CD4-positive, alpha-beta memory T cell (primary cell): ENCODE data around the gene FZD4. TPM values are rescaled to one million over a fixed set of nuclear protein-coding genes. Genes with fewer than 3 reads are reported as not detected.
"Not testable (repeated sequence)": the region's sequence is repeated elsewhere in the genome, so short reads cannot be mapped to it uniquely, and the experiment has no call there.

ENCODE experiments used
- CTCF ChIA-PET: fragments of 350-600 bp; sonication (Branson Sonifier 250); formaldehyde crosslinking; loops from one replicate; lab custom pipeline; 2021; ENCODE audit warnings: inconsistent platforms; ENCODE audit not compliant: partially characterized antibody; lab: Charles Lee
- POLR2A ChIA-PET: fragments of 350-600 bp; sonication (Branson Sonifier 250); formaldehyde crosslinking; loops from one replicate; lab custom pipeline; 2021; ENCODE audit not compliant: partially characterized antibody; lab: Charles Lee
- DNase-seq, 5 donors: peaks; one replicate each; pipeline versions ENCODE4 v3.0.0 to v3.0.0-alpha.2; 2020 to 2022; ENCODE audit warnings: mixed read lengths in 1 of 5
- H3K27ac ChIP-seq: one replicate; pipeline ENCODE4 v1.7.0; 2013; ENCODE audit warnings: low read depth, low read length
- H3K27me3 ChIP-seq: 2 replicates; pipeline ENCODE4 v1.7.0; 2013; ENCODE audit warnings: mild to moderate bottlenecking, low read length, moderate library complexity; ENCODE audit not compliant: insufficient read depth
- H3K36me3 ChIP-seq: 2 replicates; pipeline ENCODE4 v1.7.0; 2013; ENCODE audit warnings: mild to moderate bottlenecking, low read length, moderate library complexity; ENCODE audit not compliant: insufficient read depth
- H3K4me1 ChIP-seq: 2 replicates; pipeline ENCODE4 v1.7.0; 2013; ENCODE audit warnings: mild to moderate bottlenecking, low read length, moderate library complexity; ENCODE audit not compliant: insufficient read depth
- H3K4me3 ChIP-seq, 2 donors: one replicate each; pipeline ENCODE4 v1.7.0; 2013; ENCODE audit warnings: low read length in 2 of 2, mild to moderate bottlenecking in 1 of 2
- H3K9me3 ChIP-seq, 2 donors: one replicate each; pipeline ENCODE4 v1.7.0; 2013; ENCODE audit warnings: low read length in 2 of 2, control low read depth in 1 of 2; ENCODE audit not compliant: control insufficient read depth in 1 of 2
- H3K27ac Mint-ChIP-seq, 7 donors: one replicate each; pipeline ENCODE4 v1.8.0; 2020 to 2021; ENCODE audit warnings: mixed read lengths in 7 of 7, mild to moderate bottlenecking in 6 of 7, inconsistent platforms in 3 of 7, moderate library complexity in 3 of 7
- H3K27me3 Mint-ChIP-seq, 2 donors: one replicate each; pipeline ENCODE4 v1.8.0; 2020 to 2021; ENCODE audit warnings: mixed read lengths in 2 of 2
- H3K36me3 Mint-ChIP-seq, 2 donors: one replicate each; pipeline ENCODE4 v1.8.0; 2020 to 2021; ENCODE audit warnings: mixed read lengths in 2 of 2, inconsistent platforms in 1 of 2, mild to moderate bottlenecking in 1 of 2
- H3K4me1 Mint-ChIP-seq, 4 donors: one replicate each; pipeline ENCODE4 v1.8.0; 2020 to 2021; ENCODE audit warnings: mixed read lengths in 4 of 4, mild to moderate bottlenecking in 1 of 4
- H3K4me3 Mint-ChIP-seq, 8 donors: one replicate each; pipeline ENCODE4 v1.8.0; 2020 to 2021; ENCODE audit warnings: mixed read lengths in 8 of 8, mild to moderate bottlenecking in 7 of 8, moderate library complexity in 6 of 8, inconsistent platforms in 3 of 8
- H3K9me3 Mint-ChIP-seq, 8 donors: one replicate each; pipeline ENCODE4 v1.8.0; 2020 to 2021; ENCODE audit warnings: mixed read lengths in 8 of 8, mild to moderate bottlenecking in 5 of 8, inconsistent platforms in 3 of 8, moderate library complexity in 1 of 8
- intact Hi-C: fragments of 100-400 bp; cut with micrococcal nuclease; formaldehyde crosslinking; loops from one replicate; pipeline ENCODE4 v1.15.1; 2023
- polyA plus RNA-seq, 2 donors: library from polyadenylated mRNA; unstranded; fragments of 300-500 nt; fragmentation: Illumina TruSeq; gene quantifications; one replicate each; pipeline ENCODE4 v1.2.3, GENCODE V29; 2021
- total RNA-seq, 2 experiments: library from RNA; stranded (reverse); gene quantifications; one replicate each; pipeline ENCODE4 v1.2.3, GENCODE V29; 2021

The FZD4 gene
- total and polyA plus RNA-seq, 4 experiments from 2014 or later: 0.03 to 0.06 TPM; not detected in 2

GRCh38 chr11:86992340-86992739, 37.1 kb upstream of the FZD4 start:
- H3K9me3 ChIP-seq, POLR2A ChIA-PET, H3K27ac Mint-ChIP-seq, H3K27ac ChIP-seq, H3K27me3 ChIP-seq, H3K36me3 ChIP-seq, H3K4me1 Mint-ChIP-seq, intact Hi-C loops, DNase-seq, H3K27me3 Mint-ChIP-seq, H3K36me3 Mint-ChIP-seq, H3K4me1 ChIP-seq, H3K9me3 Mint-ChIP-seq, H3K4me3 Mint-ChIP-seq, H3K4me3 ChIP-seq, CTCF ChIA-PET: not testable (repeated sequence)

GRCh38 chr11:86991341-86991740, 36.1 kb upstream of the FZD4 start:
- DNase-seq: no peak
- no peaks in the 10 kb centered on the region for H3K36me3 Mint-ChIP-seq
- no peak overlapping the region for H3K27ac Mint-ChIP-seq
- peaks cover 0 to 2% of the 10 kb centered on the region in 2 donors for H3K27me3 Mint-ChIP-seq
- H3K4me3 ChIP-seq: no peak overlapping the region
- H3K9me3 Mint-ChIP-seq: no peaks in the 10 kb centered on the region
- no peaks in the 10 kb centered on the region for H3K36me3 ChIP-seq
- H3K4me3 Mint-ChIP-seq: no peak overlapping the region
- CTCF ChIA-PET: no interaction called here
- POLR2A ChIA-PET: no interaction called here
- no peaks in the 10 kb centered on the region for H3K4me1 ChIP-seq
- H3K9me3 ChIP-seq: no peaks in the 10 kb centered on the region
- H3K27me3 ChIP-seq: no peaks in the 10 kb centered on the region
- no peak overlapping the region for H3K27ac ChIP-seq
- intact Hi-C loops: no loop called here
- H3K4me1 Mint-ChIP-seq: no peaks in the 10 kb centered on the region

- Mint-ChIP-seq H3K27me3 (peaks cover 0 to 2% of the 10 kb centered on the region in 2 donors), H3K9me3 (no peaks in the 10 kb centered on the region), H3K36me3 (no peaks in the 10 kb centered on the region), H3K27ac (no peak overlapping the region), H3K4me3 (no peak overlapping the region), H3K4me1 (no peaks in the 10 kb centered on the region)
- intact Hi-C loops: no loop called here
- Histone ChIP-seq H3K27me3 (no peaks in the 10 kb centered on the region), H3K27ac (no peak overlapping the region), H3K4me3 (no peak overlapping the region), H3K4me1 (no peaks in the 10 kb centered on the region), H3K9me3 (no peaks in the 10 kb centered on the region), H3K36me3 (no peaks in the 10 kb centered on the region)
- no peak for DNase-seq
- ChIA-PET CTCF (no interaction called here), POLR2A (no interaction called here)
Observed at GRCh38 chr11:86990515-86990914, 35.3 kb upstream of the FZD4 start.

- Histone ChIP-seq H3K36me3 (no peaks in the 10 kb centered on the region), H3K27me3 (no peaks in the 10 kb centered on the region), H3K27ac (no peak overlapping the region), H3K9me3 (no peaks in the 10 kb centered on the region), H3K4me1 (no peaks in the 10 kb centered on the region), H3K4me3 (no peak overlapping the region)
- Mint-ChIP-seq H3K27me3 (peaks cover 0 to 2% of the 10 kb centered on the region in 2 donors), H3K27ac (no peak overlapping the region), H3K4me1 (no peaks in the 10 kb centered on the region), H3K9me3 (no peaks in the 10 kb centered on the region), H3K36me3 (no peaks in the 10 kb centered on the region), H3K4me3 (no peak overlapping the region)
- no peak for DNase-seq
- ChIA-PET CTCF (interaction anchor here (1.1 kb wide), 1 partner anchor 14 kb away, joined by 4 read pairs; no protein-coding TSS in a partner anchor), POLR2A (no interaction called here)
- intact Hi-C loops: no loop called here
Observed at GRCh38 chr11:86990031-86990430, 34.8 kb upstream of the FZD4 start.

GRCh38 chr11:86988351-86988881, 33.2 kb upstream of the FZD4 start:
- no peaks in the 10 kb centered on the region for H3K4me1 ChIP-seq
- ChIA-PET CTCF (no interaction called here), POLR2A (no interaction called here)
- H3K27me3 ChIP-seq: no peaks in the 10 kb centered on the region
- Mint-ChIP-seq H3K36me3 (no peaks in the 10 kb centered on the region), H3K27me3 (peaks cover 0 to 2% of the 10 kb centered on the region in 2 donors), H3K27ac (no peak overlapping the region), H3K4me3 (no peak overlapping the region), H3K9me3 (no peaks in the 10 kb centered on the region), H3K4me1 (no peaks in the 10 kb centered on the region)
- intact Hi-C loops: no loop called here
- no peak overlapping the region for H3K4me3 ChIP-seq
- H3K36me3 ChIP-seq: no peaks in the 10 kb centered on the region
- H3K9me3 ChIP-seq: no peaks in the 10 kb centered on the region
- no peak for DNase-seq
- no peak overlapping the region for H3K27ac ChIP-seq

- peaks cover 0 to 2% of the 10 kb centered on the region in 2 donors for H3K27me3 Mint-ChIP-seq
- Histone ChIP-seq H3K4me3 (no peak overlapping the region), H3K27me3 (no peaks in the 10 kb centered on the region), H3K27ac (no peak overlapping the region), H3K36me3 (no peaks in the 10 kb centered on the region), H3K4me1 (no peaks in the 10 kb centered on the region), H3K9me3 (no peaks in the 10 kb centered on the region)
- intact Hi-C loops: no loop called here
- ChIA-PET CTCF (interaction anchor here (1.3 kb wide), 1 partner anchor 11 kb away, joined by 5 read pairs; no protein-coding TSS in a partner anchor), POLR2A (no interaction called here)
- H3K9me3 Mint-ChIP-seq: no peaks in the 10 kb centered on the region
- DNase-seq: no peak
- H3K36me3 Mint-ChIP-seq: no peaks in the 10 kb centered on the region
- H3K4me3 Mint-ChIP-seq: no peak overlapping the region
- no peaks in the 10 kb centered on the region for H3K4me1 Mint-ChIP-seq
- H3K27ac Mint-ChIP-seq: no peak overlapping the region
Observed at GRCh38 chr11:86987679-86988078, 32.5 kb upstream of the FZD4 start.

GRCh38 chr11:86984701-86985100, 29.5 kb upstream of the FZD4 start:
- no peaks in the 10 kb centered on the region for H3K4me1 ChIP-seq
- H3K4me3 Mint-ChIP-seq: no peak overlapping the region
- H3K27me3 ChIP-seq: no peaks in the 10 kb centered on the region
- intact Hi-C loops: no loop called here
- H3K9me3 Mint-ChIP-seq: no peaks in the 10 kb centered on the region
- DNase-seq: no peak
- ChIA-PET CTCF (no interaction called here), POLR2A (no interaction called here)
- H3K36me3 Mint-ChIP-seq: no peaks in the 10 kb centered on the region
- no peaks in the 10 kb centered on the region for H3K4me1 Mint-ChIP-seq
- no peak overlapping the region for H3K27ac Mint-ChIP-seq
- H3K27me3 Mint-ChIP-seq: peaks cover 0 to 2% of the 10 kb centered on the region in 2 donors
- no peak overlapping the region for H3K4me3 ChIP-seq
- no peaks in the 10 kb centered on the region for H3K9me3 ChIP-seq
- no peak overlapping the region for H3K27ac ChIP-seq
- H3K36me3 ChIP-seq: no peaks in the 10 kb centered on the region
